ENCODE data around the gene SLC29A1. TPM values are rescaled to one million over a fixed set of nuclear protein-coding genes. Genes with fewer than 3 reads are reported as not detected.

SLC29A1 gene
- total and polyA plus RNA-seq, 9 of the 15 experiments (the other 6 are each of a cell fraction or from before 2014, with no cell fraction given): 18.9 to 170 (median 57.7) TPM

DNA sequence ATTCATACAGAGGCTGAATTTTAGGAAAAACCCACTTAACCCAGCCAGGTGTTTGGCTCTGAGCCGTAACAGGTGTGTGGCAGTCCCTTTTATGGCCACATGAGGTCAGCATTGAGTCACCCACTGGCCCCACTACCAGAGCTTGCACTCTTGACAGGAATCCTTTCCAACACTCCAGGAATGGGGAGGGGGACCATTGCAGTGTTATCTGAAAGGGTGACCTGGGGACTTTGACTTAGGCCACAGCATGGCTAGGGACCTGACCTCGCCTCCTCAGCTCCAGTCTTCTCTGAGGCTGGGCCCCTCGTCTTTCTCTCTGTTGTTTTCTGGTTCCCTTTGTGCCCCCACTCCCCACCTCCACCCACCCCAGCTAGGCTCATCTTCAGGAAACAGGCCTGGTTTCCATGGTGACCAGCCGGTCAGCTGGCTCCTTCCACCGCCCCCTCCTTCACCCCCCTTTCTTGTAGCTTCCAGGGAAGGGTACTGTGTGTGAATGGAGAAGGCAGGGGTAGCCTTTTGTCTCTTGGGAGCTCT, 44.8 kb downstream of the SLC29A1 start (continued):
- TF ChIP-seq, protein P1, sequence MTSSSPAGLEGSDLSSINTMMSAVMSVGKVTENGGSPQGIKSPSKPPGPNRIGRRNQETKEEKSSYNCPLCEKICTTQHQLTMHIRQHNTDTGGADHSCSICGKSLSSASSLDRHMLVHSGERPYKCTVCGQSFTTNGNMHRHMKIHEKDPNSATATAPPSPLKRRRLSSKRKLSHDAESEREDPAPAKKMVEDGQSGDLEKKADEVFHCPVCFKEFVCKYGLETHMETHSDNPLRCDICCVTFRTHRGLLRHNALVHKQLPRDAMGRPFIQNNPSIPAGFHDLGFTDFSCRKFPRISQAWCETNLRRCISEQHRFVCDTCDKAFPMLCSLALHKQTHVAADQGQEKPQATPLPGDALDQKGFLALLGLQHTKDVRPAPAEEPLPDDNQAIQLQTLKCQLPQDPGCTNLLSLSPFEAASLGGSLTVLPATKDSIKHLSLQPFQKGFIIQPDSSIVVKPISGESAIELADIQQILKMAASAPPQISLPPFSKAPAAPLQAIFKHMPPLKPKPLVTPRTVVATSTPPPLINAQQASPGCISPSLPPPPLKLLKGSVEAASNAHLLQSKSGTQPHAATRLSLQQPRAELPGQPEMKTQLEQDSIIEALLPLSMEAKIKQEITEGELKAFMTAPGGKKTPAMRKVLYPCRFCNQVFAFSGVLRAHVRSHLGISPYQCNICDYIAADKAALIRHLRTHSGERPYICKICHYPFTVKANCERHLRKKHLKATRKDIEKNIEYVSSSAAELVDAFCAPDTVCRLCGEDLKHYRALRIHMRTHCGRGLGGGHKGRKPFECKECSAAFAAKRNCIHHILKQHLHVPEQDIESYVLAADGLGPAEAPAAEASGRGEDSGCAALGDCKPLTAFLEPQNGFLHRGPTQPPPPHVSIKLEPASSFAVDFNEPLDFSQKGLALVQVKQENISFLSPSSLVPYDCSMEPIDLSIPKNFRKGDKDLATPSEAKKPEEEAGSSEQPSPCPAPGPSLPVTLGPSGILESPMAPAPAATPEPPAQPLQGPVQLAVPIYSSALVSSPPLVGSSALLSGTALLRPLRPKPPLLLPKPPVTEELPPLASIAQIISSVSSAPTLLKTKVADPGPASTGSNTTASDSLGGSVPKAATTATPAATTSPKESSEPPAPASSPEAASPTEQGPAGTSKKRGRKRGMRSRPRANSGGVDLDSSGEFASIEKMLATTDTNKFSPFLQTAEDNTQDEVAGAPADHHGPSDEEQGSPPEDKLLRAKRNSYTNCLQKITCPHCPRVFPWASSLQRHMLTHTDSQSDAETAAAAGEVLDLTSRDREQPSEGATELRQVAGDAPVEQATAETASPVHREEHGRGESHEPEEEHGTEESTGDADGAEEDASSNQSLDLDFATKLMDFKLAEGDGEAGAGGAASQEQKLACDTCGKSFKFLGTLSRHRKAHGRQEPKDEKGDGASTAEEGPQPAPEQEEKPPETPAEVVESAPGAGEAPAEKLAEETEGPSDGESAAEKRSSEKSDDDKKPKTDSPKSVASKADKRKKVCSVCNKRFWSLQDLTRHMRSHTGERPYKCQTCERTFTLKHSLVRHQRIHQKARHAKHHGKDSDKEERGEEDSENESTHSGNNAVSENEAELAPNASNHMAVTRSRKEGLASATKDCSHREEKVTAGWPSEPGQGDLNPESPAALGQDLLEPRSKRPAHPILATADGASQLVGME (CRISPR knock-in tag; IDR thresholded peaks at IDR 0.05): no peak
- TF ChIP-seq MYC (IDR thresholded peaks at IDR 0.05; ENCODE audit: low read depth, low read length) (0 out of 2 replicates have a peak, but pooled peaks have one; percentile 38), MYC (CRISPR knock-in tag; IDR thresholded peaks at IDR 0.05; ENCODE audit: borderline replicate concordance, low read depth) (no peak), CTBP1 (IDR thresholded peaks at IDR 0.05; ENCODE audit: borderline replicate concordance) (peak; percentile 24; the same call in 1 of the 2 replicates), SRSF9 (IDR thresholded peaks at IDR 0.05; ENCODE audit: borderline replicate concordance, low read depth, low read length) (no peak), RBM39 (optimal IDR thresholded peaks at IDR 0.05; ENCODE audit: low read depth, low read length) (no peak), MAFF (IDR thresholded peaks at IDR 0.05; ENCODE audit: low read length) (no peak), ZNF444 (CRISPR knock-in tag; IDR thresholded peaks at IDR 0.05) (no peak), NR2C2 (CRISPR knock-in tag; IDR thresholded peaks at IDR 0.05) (peak; percentile 22; the same call in 1 of the 2 replicates), NR2C2 (tag; IDR thresholded peaks at IDR 0.05) (no peak), BRD4 (IDR thresholded peaks at IDR 0.05) (no peak), FOXA1 (IDR thresholded peaks at IDR 0.05; ENCODE audit: borderline replicate concordance) (no peak)
- TF ChIP-seq, protein P2, sequence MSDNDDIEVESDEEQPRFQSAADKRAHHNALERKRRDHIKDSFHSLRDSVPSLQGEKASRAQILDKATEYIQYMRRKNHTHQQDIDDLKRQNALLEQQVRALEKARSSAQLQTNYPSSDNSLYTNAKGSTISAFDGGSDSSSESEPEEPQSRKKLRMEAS (CRISPR knock-in tag; IDR thresholded peaks at IDR 0.05): no peak
- TF ChIP-seq, protein P3, sequence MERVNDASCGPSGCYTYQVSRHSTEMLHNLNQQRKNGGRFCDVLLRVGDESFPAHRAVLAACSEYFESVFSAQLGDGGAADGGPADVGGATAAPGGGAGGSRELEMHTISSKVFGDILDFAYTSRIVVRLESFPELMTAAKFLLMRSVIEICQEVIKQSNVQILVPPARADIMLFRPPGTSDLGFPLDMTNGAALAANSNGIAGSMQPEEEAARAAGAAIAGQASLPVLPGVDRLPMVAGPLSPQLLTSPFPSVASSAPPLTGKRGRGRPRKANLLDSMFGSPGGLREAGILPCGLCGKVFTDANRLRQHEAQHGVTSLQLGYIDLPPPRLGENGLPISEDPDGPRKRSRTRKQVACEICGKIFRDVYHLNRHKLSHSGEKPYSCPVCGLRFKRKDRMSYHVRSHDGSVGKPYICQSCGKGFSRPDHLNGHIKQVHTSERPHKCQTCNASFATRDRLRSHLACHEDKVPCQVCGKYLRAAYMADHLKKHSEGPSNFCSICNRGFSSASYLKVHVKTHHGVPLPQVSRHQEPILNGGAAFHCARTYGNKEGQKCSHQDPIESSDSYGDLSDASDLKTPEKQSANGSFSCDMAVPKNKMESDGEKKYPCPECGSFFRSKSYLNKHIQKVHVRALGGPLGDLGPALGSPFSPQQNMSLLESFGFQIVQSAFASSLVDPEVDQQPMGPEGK (CRISPR knock-in tag; IDR thresholded peaks at IDR 0.05; ENCODE audit: borderline replicate concordance): no peak
- TF ChIP-seq, protein P4, sequence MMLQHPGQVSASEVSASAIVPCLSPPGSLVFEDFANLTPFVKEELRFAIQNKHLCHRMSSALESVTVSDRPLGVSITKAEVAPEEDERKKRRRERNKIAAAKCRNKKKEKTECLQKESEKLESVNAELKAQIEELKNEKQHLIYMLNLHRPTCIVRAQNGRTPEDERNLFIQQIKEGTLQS (IDR thresholded peaks at IDR 0.05): no peak
- TF ChIP-seq, protein P4 (CRISPR knock-in tag; conservative IDR thresholded peaks at IDR 0.05): no peak; the same call in 1 of the 2 replicates
- TF ChIP-seq, protein P5, sequence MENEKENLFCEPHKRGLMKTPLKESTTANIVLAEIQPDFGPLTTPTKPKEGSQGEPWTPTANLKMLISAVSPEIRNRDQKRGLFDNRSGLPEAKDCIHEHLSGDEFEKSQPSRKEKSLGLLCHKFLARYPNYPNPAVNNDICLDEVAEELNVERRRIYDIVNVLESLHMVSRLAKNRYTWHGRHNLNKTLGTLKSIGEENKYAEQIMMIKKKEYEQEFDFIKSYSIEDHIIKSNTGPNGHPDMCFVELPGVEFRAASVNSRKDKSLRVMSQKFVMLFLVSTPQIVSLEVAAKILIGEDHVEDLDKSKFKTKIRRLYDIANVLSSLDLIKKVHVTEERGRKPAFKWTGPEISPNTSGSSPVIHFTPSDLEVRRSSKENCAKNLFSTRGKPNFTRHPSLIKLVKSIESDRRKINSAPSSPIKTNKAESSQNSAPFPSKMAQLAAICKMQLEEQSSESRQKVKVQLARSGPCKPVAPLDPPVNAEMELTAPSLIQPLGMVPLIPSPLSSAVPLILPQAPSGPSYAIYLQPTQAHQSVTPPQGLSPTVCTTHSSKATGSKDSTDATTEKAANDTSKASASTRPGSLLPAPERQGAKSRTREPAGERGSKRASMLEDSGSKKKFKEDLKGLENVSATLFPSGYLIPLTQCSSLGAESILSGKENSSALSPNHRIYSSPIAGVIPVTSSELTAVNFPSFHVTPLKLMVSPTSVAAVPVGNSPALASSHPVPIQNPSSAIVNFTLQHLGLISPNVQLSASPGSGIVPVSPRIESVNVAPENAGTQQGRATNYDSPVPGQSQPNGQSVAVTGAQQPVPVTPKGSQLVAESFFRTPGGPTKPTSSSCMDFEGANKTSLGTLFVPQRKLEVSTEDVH (IDR thresholded peaks at IDR 0.05; ENCODE audit: low read depth, partially characterized antibody): no peak
